ENCODE data around the gene MAN2A2.

GRCh38 chr15:90962021-90962420 is 58.9 kb downstream of the MAN2A2 start:
- no peak for TF ChIP-seq ATF2 (CRISPR knock-in tag; IDR thresholded peaks at IDR 0.05)
- TF ChIP-seq CTCF (IDR thresholded peaks at IDR 0.05 in 2 of 3, conservative IDR thresholded peaks at IDR 0.05 in 1 of 3; ENCODE audit: insufficient read depth in 2 of 3, low read depth in 1 of 3, low read length in 3 of 3): no peak
